ENCODE results near the gene SLC6A17.

The SLC6A17 gene

GRCh38 chr1:110138956-110139355 is 11.3 kb upstream of the SLC6A17 start (continued):
- TF ChIP-seq TSHZ2 (CRISPR knock-in tag; IDR thresholded peaks at IDR 0.05) (no peak), CSRNP3 (CRISPR knock-in tag; IDR thresholded peaks at IDR 0.05) (no peak), PATZ1 (CRISPR knock-in tag; IDR thresholded peaks at IDR 0.05; ENCODE audit: borderline replicate concordance) (no peak), CSDC2 (CRISPR knock-in tag; IDR thresholded peaks at IDR 0.05) (no peak)

- no peak for ATAC-seq
- TF ChIP-seq ZFP30 (CRISPR knock-in tag; IDR thresholded peaks at IDR 0.05) (no peak), ISL1 (CRISPR knock-in tag; IDR thresholded peaks at IDR 0.05) (no peak), BACH2 (CRISPR knock-in tag; IDR thresholded peaks at IDR 0.05; ENCODE audit: borderline replicate concordance) (no peak), OSR1 (CRISPR knock-in tag; IDR thresholded peaks at IDR 0.05) (no peak), ESRRG (CRISPR knock-in tag; IDR thresholded peaks at IDR 0.05) (no peak), CREB5 (CRISPR knock-in tag; IDR thresholded peaks at IDR 0.05; ENCODE audit: low read depth) (no peak), PPARA (CRISPR knock-in tag; IDR thresholded peaks at IDR 0.05; ENCODE audit: borderline replicate concordance) (no peak)
These were observed 5.9 kb upstream of the SLC6A17 start for GRCh38 chr1:110144366-110144765.

GRCh38 chr1:110148961-110149360 is 1.3 kb upstream of the SLC6A17 start:
- no peak for ATAC-seq
- TF ChIP-seq CSRNP3 (CRISPR knock-in tag; IDR thresholded peaks at IDR 0.05) (no peak), PATZ1 (CRISPR knock-in tag; IDR thresholded peaks at IDR 0.05; ENCODE audit: borderline replicate concordance) (no peak), PPARA (CRISPR knock-in tag; IDR thresholded peaks at IDR 0.05; ENCODE audit: borderline replicate concordance) (no peak), ZFP3 (CRISPR knock-in tag; IDR thresholded peaks at IDR 0.05) (no peak), TCF4 (CRISPR knock-in tag; IDR thresholded peaks at IDR 0.05; ENCODE audit: borderline replicate concordance) (no peak), ZNF70 (CRISPR knock-in tag; IDR thresholded peaks at IDR 0.05) (no peak), ARNTL (CRISPR knock-in tag; IDR thresholded peaks at IDR 0.05; ENCODE audit: borderline replicate concordance, low read depth) (no peak), ZNF565 (CRISPR knock-in tag; conservative IDR thresholded peaks at IDR 0.05; ENCODE audit: low read depth) (no peak), TSHZ2 (CRISPR knock-in tag; IDR thresholded peaks at IDR 0.05) (no peak), POU6F1 (CRISPR knock-in tag; IDR thresholded peaks at IDR 0.05; ENCODE audit: borderline replicate concordance, low read depth) (no peak), ZNF8 (CRISPR knock-in tag; IDR thresholded peaks at IDR 0.05) (no peak), OSR1 (CRISPR knock-in tag; IDR thresholded peaks at IDR 0.05) (no peak), SNAI2 (CRISPR knock-in tag; IDR thresholded peaks at IDR 0.05) (no peak), BACH2 (CRISPR knock-in tag; IDR thresholded peaks at IDR 0.05; ENCODE audit: borderline replicate concordance) (no peak), ISL1 (CRISPR knock-in tag; IDR thresholded peaks at IDR 0.05) (no peak)
